ENCODE results near the gene PYGB.

The PYGB gene

DNA sequence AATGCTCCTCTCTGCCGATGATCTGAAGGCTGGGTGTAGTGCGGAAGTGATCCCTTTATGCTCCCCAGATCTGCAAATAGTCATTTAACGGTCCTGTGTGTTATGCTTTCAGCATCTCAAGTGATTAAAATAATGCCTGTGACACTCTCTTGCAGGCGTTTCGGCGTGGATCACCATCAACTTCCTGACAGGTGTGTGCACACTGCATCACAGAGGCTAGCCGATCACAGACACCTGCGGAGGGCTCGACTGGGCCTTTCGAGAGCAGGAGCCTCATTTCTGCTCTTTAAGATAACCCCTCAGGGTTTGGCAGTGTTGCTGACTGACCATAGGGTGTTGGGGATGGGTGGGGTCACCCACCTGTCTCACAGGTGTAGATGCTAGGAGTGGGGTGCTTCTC is 32.4 kb upstream of the PYGB start:
- DNase-seq (ENCODE audit: low read depth in 1 of 2, low spot score in 1 of 2): no peak

DNA sequence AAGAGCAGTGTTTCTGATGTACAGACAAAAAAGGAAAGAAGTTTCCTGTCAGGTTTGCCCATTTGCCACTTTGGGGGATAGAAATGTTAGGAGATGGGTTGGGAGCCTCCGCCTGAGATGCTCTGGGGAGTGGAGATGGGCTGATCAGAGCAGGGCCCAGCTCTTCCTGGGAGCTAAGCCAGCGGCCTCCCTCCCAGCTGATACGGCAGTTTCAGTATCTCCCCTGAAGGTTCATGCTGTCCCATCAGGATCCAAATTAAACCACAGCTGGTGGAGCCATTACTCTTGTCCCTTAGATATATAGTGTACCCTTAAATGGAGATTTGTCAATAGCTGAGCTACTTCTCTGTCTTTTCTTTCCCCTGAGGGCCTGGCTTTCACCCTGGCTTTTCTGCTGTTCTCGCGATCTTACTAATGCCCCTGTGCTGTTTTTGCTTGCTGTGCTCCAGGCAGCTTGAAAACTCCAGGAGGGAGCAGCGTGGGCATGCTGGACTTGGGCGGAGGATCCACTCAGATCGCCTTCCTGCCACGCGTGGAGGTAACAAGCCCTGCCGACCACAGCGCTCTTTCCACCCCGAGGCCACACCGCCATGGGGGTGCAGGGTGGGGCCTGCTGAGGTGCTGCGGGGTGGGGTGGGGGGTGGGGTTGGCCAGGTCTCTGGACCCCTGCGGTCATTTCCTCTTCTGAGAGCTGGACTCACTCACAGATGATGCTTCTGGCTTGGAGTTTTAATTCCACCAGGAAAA is 31.5 kb upstream of the PYGB start:
- no peak for DNase-seq (ENCODE audit: low read depth in 1 of 2, low spot score in 1 of 2)

DNA sequence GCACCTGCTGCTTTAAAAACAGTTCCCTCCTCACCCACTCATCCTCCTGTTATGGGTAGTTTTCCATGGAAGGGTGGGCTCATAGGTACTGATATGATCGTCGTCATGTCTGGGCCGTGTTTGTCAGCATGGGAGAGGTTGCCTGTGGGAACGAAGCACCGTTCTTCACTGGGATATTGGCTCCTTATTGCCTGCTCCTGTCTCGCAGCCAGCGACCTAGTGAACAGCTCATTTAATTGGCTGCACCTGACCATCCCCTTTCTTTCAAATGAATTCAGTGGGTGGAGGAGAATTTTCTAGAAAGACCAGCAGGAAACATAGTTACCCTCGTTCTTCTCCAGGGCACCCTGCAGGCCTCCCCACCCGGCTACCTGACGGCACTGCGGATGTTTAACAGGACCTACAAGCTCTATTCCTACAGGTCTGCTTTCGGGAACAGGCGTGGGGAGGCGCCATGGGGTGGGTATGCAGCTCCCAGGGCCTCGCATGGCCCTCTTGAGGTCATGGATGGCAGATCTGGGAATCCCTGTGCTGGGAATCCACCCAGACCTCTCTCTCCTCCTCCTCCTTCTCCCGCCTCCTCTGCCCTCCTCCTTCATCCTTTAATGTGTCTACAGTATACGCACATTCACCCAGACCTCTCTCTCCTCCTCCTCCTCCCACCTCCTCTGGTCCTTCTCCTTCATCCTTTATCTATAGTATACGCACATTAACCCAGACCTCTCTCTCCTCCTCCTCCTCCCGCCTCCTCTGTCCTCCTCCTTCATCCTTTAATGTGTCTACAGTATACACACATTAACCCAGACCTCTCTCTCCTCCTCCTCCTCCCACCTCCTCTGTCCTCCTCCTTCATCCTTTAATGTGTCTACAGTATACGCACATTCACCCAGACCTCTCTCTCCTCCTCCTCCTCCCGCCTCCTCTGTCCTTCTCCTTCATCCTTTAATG is 30.4 kb upstream of the PYGB start:
- no peak for DNase-seq (ENCODE audit: low read depth in 1 of 2, low spot score in 1 of 2)

DNA sequence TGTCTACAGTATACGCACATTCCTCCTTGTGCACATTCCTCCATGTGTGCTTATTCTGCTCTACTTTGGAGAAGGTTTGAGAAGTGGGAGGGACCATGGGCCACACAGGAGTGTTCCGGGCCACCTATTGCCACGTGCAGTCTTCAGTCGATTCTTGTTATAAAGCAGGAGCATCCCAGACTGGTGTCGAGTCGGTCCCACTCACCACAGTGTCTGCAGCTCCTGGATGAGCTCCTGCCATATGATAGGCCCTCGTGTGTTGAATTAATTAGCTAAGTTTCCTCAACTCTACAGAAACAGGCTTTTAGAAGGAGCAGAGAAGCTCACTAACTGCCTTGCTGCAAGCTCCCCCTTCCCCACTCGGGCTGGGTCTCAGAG is 29.8 kb upstream of the PYGB start:
- no peak for DNase-seq (ENCODE audit: low read depth in 1 of 2, low spot score in 1 of 2)

DNA sequence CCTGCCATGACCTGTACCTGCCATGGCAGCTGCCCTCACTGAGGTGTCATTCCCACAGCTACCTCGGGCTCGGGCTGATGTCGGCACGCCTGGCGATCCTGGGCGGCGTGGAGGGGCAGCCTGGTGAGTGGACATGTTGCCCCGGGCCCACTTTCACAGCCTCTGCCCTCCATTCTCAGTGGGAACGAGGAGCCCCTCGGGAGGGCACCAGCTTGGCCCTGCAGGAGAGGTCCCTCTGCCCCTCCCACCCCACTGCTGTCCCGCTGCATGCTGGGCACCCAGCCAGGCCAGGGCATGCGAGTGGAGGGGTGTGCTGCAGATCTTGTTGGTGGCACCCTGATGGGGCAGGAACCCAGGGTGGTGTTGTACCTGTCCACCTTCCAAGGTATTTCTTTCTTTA is 29.4 kb upstream of the PYGB start:
- no peak for DNase-seq (ENCODE audit: low read depth in 1 of 2, low spot score in 1 of 2)

DNA sequence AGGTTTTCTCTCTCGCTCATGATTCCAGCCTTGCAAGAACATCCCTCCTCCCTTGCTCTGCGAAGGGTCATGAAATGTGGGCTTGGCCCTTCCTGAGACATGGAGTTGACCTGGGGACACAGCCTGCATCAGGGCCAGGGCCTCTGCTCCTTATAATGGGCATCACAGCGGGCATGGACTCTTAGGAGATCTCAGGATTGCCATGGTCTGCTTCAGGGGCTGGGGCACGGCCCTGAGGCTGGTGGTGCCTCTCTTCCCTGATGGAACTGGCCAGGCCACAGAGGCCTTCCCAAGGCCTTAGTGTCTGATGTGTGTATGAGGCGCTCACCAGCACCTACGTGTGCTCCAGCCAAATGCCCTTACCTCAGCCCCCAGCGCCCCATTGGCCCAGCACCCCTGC is 28.5 kb upstream of the PYGB start:
- DNase-seq (ENCODE audit: low read depth in 1 of 2, low spot score in 1 of 2): no peak

DNA sequence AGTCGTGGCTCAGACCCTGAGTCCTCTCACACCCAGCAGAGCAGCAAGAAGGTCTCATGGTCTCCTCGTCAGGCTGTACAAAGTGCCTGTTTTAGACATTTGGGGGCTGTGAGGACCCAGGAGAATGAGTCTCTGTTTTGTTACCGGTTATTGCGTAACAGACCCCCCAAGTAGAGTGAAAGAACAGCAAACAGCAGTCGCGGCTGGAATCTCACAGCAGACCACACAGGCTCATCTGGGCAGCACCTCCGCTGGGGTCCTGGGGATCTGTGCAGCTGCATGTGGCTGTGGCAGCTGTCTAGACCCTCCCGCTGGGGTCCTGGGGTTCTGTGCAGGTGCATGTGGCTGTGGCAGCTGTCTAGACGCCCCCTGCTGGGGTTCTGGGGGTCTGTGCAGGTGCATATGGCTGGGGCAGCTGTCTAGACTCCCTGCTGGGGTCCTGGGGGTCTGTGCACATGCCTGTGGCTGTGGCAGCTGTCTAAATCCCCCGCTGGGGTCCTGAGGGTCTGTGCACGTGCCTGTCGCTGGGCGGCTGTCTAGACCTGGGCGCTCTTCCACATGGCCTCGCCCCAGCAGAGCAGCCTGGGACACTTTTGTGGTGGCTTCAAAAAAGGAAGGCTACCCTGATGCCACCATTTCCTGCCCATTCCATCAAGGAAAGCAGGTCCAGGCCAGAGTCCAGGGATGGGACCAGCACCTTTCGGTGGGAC is 27.7 kb upstream of the PYGB start:
- DNase-seq (ENCODE audit: low read depth in 1 of 2, low spot score in 1 of 2): no peak

DNA sequence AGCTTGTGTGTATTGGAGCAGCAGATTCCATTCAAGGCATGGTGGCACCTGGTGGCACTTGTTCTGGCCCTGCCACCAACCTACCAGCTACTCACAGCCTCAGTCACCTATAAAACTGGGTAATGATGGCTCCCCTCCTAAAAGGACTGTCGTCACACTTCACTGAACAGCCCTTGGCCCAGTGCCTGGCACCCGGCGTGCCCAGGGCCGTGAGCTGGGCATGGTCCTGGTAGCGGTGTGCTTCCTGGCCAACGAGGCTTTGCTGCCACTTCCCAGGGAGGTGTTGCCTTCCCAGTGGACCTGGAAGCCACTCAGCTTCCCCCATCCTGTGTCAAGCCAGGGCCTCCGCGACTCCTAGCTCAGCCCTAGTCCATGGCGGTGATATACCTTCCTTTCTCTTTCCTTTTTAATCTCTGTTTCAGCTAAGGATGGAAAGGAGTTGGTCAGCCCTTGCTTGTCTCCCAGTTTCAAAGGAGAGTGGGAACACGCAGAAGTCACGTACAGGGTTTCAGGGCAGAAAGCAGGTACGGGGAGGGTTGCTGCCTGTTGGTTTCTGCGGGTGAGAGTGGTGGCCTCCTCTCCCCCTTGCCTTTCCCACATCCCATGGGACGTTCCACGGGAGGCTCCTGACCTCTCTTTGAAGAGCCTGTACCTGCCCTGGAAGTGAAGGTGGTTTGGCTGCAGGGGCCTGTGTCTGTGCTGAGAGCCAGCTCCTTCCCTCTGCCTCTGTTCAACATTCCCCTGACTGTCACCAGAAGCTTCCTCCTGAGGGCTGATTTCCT is 26.9 kb upstream of the PYGB start:
- no peak for DNase-seq (ENCODE audit: low read depth in 1 of 2, low spot score in 1 of 2)

DNA sequence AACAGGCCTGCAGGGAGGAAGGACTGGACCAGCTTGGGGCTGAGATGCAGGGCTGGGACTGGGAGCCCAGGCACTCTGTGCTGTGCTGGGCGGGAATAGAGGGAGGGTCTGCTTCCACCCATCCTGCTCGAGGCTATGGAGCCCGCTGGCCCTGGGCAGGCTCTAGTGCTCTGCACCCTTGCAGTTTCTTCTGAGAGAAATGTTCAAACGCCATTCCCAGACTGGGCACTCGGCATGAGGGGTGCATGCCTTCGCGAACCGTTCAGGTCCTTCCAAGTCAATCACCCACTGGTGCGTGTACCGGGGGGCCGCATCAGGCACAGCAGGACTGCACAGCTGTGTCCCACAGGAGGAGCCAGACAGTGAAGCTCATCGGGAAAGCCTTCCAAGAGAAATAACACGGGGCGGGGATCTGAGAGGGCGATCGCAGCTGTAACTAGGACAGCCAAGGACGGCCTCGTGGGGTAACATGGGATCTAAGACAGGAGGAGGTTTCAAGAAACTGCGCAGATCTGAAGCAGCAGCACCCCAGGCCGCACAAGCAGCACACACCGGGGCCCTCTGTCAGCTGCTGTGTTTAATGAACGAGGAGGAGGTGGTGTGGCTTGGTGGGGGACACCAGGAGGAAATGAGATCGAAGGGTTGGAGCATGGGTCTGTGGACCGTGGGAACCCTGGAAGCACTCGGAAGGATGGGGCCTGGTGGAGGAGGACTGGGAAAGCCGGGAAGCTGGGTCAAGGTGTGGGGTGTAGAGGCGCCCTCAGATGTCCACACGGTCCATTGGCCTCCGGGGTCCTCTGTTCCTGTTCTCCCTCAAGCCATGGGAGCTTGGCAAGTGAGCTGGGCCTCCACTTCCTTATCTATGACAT is 26.1 kb upstream of the PYGB start:
- DNase-seq (ENCODE audit: low read depth in 1 of 2, low spot score in 1 of 2): no peak

DNA sequence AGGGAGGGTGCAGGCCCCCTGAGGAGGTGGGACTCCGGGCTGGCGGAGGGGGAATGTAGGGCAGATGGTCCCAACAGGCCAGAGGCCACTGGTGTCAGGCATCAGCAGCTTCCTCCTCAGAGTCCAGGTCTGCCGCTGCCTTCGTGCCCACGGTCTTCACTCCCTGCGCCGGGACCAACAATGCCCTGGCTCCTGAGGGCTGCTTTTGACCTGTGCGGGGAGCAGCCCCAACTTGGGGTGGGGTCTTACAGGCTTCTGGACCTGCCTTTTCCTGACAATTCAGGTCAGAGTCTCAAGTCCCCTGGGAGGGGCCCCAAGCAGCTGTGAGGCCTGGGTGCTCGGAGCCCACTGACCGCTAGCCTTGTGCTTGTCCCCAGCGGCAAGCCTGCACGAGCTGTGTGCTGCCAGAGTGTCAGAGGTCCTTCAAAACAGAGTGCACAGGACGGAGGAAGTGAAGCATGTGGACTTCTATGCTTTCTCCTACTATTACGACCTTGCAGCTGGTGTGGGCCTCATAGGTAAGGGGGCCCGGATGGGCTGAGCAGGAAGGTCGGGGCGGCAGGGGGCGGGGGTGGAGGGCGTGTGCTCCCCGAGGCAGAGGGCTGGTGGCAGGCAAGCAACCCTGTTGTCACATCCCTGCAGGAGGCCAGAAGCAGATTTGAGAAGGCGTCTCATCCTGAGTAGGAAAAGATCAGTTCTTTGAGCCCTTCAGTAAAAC is 25.3 kb upstream of the PYGB start:
- DNase-seq (ENCODE audit: low read depth in 1 of 2, low spot score in 1 of 2): no peak

DNA sequence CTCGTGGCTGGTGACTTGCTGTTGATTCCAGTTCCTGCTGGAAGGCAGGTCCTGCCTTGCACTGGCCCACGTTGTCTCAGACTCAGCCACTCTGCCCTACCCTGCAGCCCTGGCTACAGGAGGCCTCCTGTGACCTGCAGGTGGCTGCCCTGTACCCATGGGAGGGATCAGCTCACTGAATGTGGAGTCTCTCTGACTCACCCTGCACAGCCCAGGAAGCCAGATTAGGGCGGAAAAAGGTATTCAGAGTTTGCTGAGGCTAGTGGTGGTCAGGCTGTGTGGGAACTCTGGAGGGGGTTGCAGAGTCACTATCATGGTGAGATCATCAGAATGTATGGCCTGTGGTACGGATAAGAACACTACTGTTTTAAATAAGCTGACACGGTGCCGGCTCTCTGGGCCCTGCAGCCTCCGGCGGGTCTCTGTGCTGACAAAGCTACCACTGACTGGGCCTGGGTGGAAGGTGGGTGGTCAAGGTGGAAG is 24.7 kb upstream of the PYGB start:
- DNase-seq (ENCODE audit: low read depth in 1 of 2, low spot score in 1 of 2): no peak

DNA sequence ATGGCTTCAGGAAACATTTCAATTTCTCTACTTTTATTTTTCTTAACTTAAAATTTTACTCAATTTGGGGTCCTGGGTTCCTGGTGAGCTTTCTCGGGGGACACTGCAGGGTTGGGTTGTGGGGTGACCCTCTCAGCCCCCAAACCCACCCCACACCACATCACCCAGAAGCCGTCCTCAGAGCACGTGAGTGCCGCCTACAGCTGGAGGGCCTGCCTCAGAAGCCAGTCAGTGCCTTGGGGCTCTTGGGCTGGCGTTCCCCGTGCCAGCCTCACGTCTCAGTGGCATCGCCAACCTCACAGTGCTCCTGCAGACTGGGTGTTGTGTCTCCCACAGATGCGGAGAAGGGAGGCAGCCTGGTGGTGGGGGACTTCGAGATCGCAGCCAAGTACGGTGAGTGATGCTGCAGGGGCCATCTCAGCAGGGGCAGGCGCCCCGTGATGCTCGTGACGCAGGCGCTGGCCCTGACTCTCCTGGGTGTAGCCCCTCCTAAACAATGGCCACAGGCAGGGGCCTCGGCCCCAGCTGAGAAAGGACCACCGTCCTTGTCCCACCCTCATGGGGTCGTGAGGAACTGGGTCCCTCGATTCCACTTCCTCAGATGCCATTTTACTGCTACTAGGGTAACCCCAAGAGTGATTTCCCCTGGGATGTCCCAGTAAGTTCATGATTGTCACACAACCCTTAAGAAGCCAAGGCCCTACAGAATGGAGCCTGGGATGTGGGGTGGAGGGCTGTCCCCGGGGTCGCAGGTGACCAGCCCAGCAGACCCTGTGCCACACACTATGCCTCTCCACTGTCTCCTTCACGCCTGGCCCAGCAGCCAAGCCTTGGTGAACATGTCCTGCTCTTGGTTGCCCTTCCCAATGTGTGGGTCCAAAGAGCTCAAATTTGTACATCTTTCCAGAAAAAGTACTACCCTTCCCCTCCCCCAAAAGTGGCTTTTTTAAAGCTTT is 23.8 kb upstream of the PYGB start:
- no peak for DNase-seq (ENCODE audit: low read depth in 1 of 2, low spot score in 1 of 2)

DNA sequence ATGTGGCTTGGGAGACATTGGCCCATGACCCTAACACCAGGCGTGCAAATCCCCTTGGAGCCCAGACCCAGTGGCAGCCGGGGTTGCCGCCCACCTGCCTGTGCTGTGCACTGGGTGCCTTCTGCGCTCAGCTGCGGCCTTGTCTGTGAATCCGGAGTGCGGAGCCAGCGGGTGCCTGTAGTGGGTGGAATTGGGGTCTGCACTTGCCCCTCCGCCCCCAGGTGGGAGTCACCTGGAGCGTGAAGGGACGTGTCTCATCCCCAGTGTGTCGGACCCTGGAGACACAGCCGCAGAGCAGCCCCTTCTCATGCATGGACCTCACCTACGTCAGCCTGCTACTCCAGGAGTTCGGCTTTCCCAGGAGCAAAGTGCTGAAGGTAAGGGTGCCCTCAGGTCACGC is 22.9 kb upstream of the PYGB start:
- DNase-seq (ENCODE audit: low read depth in 1 of 2, low spot score in 1 of 2): no peak

DNA sequence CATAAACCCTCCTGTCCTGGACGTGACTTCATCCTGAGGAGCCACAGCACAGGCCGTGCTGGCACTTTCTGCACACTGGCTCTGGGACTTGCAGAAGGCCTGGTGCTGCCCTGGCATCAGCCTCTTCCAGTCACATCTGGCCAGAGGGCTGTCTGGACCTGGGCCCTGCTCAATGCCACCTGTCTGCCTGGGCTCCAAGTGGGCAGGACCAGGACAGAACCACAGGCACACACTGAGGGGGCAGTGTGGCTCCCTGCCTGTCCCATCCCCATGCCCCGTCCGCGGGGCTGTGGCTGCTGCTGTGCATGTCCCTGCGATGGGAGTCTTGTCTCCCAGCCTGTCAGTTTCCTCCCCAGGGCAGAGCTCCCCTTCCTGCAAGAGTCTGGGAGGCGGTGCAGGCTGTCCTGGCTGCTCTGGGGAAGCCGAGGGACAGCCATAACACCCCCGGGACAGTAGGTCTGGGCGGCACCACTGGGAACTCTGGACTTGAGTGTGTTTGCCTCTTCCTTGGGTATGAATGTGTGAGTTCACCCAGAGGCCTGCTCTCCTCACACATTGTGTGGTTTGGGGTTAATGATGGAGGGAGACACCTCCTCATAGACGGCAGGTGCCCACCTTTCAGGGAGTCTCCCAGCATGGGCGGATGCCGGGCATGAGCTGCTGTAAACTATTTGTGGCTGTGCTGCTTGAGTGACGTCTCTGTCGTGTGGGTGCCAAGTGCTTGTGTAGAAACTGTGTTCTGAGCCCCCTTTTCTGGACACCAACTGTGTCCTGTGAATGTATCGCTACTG is 22.0 kb upstream of the PYGB start:
- DNase-seq (ENCODE audit: low read depth in 1 of 2, low spot score in 1 of 2): no peak

DNA sequence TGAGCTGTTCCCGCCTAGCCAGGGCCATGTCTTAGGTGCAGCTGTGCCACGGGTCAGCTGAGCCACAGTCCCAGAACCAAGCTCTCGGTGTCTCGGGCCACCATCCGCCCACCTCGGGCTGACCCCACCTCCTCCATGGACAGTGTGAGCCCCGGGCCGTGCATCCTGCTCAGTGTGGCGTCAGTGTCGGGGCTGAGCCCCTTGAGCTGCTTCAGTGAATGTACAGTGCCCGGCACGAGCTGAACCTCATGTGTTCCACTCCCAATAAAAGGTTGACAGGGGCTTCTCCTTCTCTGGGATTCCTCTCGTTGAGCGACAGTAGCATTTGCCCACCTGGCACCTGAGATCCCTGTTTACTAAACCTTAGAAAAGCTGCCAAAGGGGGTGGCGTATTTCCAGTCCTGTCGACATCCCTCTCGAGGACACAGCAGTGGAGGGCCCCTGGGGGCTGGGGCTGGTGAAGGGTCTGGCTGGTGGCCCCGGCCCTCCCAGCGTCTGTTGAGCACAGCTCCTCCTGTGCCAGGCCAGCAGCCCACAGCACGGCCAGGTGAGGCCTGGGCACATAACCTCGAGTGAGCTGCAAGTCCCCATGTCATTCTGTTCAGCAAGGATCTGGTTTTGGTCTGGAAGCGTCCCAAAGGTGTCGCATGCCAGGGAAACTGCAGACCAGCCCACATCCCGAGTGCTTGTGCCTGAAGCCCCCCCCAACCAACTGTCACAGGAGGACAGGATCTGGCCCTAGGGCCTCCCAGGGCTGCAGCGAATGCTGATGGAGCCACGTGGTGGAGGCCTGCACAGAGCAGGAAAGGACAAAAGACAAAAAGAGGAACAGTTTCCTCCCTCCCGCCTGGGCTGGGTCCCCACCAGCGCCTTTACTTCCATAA is 21.2 kb upstream of the PYGB start:
- no peak for DNase-seq (ENCODE audit: low read depth in 1 of 2, low spot score in 1 of 2)

DNA sequence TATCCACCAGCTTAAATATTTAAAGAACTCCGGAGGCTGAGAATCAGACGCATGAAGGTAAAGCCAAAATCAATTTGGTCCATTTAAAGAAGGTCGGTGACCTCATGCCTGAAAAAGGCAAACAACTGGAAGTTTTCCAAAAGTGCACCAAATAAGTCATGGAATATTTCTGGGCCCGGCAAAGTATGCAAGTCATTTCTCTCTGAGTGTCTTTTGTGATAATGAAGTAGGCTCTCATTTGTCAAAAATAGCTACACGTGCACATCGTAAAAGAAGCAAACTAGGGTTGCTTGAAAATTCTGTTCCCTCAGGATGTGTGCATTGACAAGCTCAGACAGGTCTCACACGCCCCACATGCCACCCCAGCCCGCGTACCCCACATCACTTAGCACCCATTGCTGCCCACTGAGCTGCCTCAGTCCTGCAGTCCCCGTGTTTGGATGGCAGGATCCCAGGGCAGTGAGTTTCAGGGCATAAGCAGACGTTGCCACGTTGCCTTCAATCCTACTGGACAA is 20.5 kb upstream of the PYGB start:
- no peak for DNase-seq (ENCODE audit: low read depth in 1 of 2, low spot score in 1 of 2)
